Measurements from ENCODE around the gene FNDC3A.

The FNDC3A gene

DNA sequence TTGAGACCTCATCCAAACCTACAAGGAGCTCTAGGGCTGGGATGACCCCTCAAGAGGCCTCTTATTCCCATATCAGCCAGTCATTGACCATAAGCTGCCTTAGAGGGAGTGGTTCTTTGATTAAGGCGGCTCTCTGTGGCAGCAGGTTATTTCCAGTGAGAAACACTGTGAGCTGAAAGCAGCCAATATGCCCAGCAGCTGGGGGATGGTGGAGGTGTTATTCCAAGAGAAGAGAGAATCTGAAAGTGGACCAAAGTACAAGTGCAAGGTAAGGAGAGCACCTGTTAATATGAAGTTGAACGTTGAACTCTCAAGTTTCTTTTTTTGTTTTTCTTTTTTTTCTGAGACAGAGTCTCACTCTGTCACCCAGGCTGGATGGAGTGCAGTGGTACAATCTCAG, 20.2 kb upstream of the FNDC3A start:
- TF ChIP-seq CTCF (conservative IDR thresholded peaks at IDR 0.05; ENCODE audit: control insufficient read depth, insufficient read depth, low read depth, low read length), result no peak
- no peak for DNase-seq (ENCODE audit: low read depth)
- no peak overlapping the region for H3K4me3 ChIP-seq (ENCODE audit: control insufficient read depth, low read depth, low read length)

GRCh38 chr13:48961379-48961778, 14.3 kb upstream of the FNDC3A start:
- DNase-seq (ENCODE audit: low read depth), result no peak
- no peak overlapping the region for H3K4me3 ChIP-seq (ENCODE audit: control insufficient read depth, low read depth, low read length)
- no peak for TF ChIP-seq CTCF (conservative IDR thresholded peaks at IDR 0.05; ENCODE audit: control insufficient read depth, insufficient read depth, low read depth, low read length)

GRCh38 chr13:48962281-48962680, 13.4 kb upstream of the FNDC3A start:
- H3K4me3 ChIP-seq (ENCODE audit: control insufficient read depth, low read depth, low read length), result no peak overlapping the region
- no peak for DNase-seq (ENCODE audit: low read depth)
- no peak for TF ChIP-seq CTCF (conservative IDR thresholded peaks at IDR 0.05; ENCODE audit: control insufficient read depth, insufficient read depth, low read depth, low read length)

DNA sequence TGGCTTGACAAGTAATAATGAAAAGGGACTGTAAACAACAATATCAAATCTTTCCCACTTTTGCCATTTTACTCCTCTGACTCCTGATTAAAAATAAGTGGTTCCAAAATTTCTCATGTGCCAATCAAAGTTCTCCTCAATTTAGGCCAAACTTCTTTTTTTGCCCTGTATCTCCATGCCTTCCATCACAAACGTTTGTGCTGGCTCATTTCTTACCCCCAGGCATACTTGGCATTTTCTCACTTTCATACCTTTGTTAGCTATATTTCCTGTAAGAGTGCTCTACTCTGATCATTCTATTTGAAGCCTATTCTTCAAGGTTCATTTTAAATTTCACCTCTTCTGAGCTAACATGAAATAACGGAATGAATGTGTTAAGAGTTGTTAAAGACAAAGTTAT, 10.0 kb upstream of the FNDC3A start:
- no peak overlapping the region for H3K4me3 ChIP-seq (ENCODE audit: control insufficient read depth, low read depth, low read length)
- no peak for DNase-seq (ENCODE audit: low read depth)
- TF ChIP-seq CTCF (conservative IDR thresholded peaks at IDR 0.05; ENCODE audit: control insufficient read depth, insufficient read depth, low read depth, low read length), result no peak

- no peak for DNase-seq (ENCODE audit: low read depth)
- TF ChIP-seq CTCF (conservative IDR thresholded peaks at IDR 0.05; ENCODE audit: control insufficient read depth, insufficient read depth, low read depth, low read length), result no peak
Measured at GRCh38 chr13:48969685-48970084, 6.0 kb upstream of the FNDC3A start.

GRCh38 chr13:48973845-48974431, 1.8 kb upstream of the FNDC3A start:
- no peak overlapping the region for H3K4me3 ChIP-seq (ENCODE audit: control insufficient read depth, low read depth, low read length)
- DNase-seq (ENCODE audit: low read depth), result no peak
- no peak for TF ChIP-seq CTCF (conservative IDR thresholded peaks at IDR 0.05; ENCODE audit: control insufficient read depth, insufficient read depth, low read depth, low read length)

More at GRCh38 chr13:48969685-48970084, 6.0 kb upstream of the FNDC3A start:
- no peak overlapping the region for H3K4me3 ChIP-seq (ENCODE audit: control insufficient read depth, low read depth, low read length)
